ENCODE data around the gene PIK3IP1. TPM values are rescaled to one million over a fixed set of nuclear protein-coding genes. Genes with fewer than 3 reads are reported as not detected.

PIK3IP1 gene
- total and polyA plus RNA-seq, 10 of the 15 experiments (the other 5 are each of a cell fraction or from before 2014, with no cell fraction given) = 0.77 to 6.5 (median 3.0) TPM

GRCh38 chr22:31246687-31247086 lies 45.6 kb downstream of the PIK3IP1 start:
- intact Hi-C loops (cut with micrococcal nuclease; ENCODE audit: unreplicated experiment) = no loop called here
- WGBS (ENCODE audit: insufficient coverage, insufficient replicate concordance, low lambda C conversion rate, missing lambda C conversion rate) = 31% methylated on average over 1 of the region's 2 CpGs
- Histone ChIP-seq H3K36me3 (ENCODE audit: control insufficient read depth in 2 of 2, insufficient read depth in 2 of 2, low read length in 1 of 2) (peaks cover 7 to 17% of the 10 kb centered on the region in 2 experiments; a peak in 3 of 4 replicates), H2AFZ (ENCODE audit: control insufficient read depth, low read depth, low read length) (no peak overlapping the region), H3K27me3 (replicated peaks in 1 of 2; ENCODE audit: control insufficient read depth in 2 of 2, insufficient read depth in 2 of 2, low read length in 1 of 2) (no peaks in the 10 kb centered on the region), H3K4me2 (ENCODE audit: control insufficient read depth, insufficient read depth) (no peak overlapping the region), H3K9me3 (replicated peaks; ENCODE audit: control insufficient read depth, insufficient read depth, low read length) (no peaks in the 10 kb centered on the region), H3K9ac (ENCODE audit: control insufficient read depth, insufficient read depth, low read length) (no peak overlapping the region), H3K4me3 (no peak overlapping the region), H3K4me1 (ENCODE audit: control insufficient read depth, insufficient read depth, low read length) (no peaks in the 10 kb centered on the region), H4K20me1 (ENCODE audit: control insufficient read depth, insufficient read depth) (no peaks in the 10 kb centered on the region; the same call in 1 of the 2 replicates), H3K79me2 (ENCODE audit: control insufficient read depth, insufficient read depth, low read length) (no peaks in the 10 kb centered on the region; the same call in none of the 2 replicates), H3K27ac (ENCODE audit: control insufficient read depth, insufficient read depth) (no peak overlapping the region)
- ChIA-PET SMC1A (ENCODE audit: uncharacterized antibody, unreplicated experiment) (interaction anchor here (1.7 kb wide), 1 partner anchor 10 kb away, joined by 4 read pairs; no protein-coding TSS in a partner anchor), POLR2A (interaction anchor here (0.5 to 0.7 kb wide), 2 partner anchors 11 to 25 kb away, joined by 3 to 5 read pairs; no protein-coding TSS in a partner anchor), RAD21 (ENCODE audit: unreplicated experiment) (no interaction called here), CTCF (interaction anchor here (3.0 kb wide), 1 partner anchor 26 kb away, joined by 12 read pairs; no protein-coding TSS in a partner anchor)
- BruUV-seq (replicated peaks) = no TSS peak
- ATAC-seq (no peak), FAIRE-seq (no peak), DNase-seq (ENCODE audit: low read depth, low spot score) (no peak)
- in situ Hi-C loops (cut with MboI) = no loop called here
- TF ChIP-seq NBN (IDR thresholded peaks at IDR 0.05) (no peak), E4F1 (IDR thresholded peaks at IDR 0.05; ENCODE audit: borderline replicate concordance, partially characterized antibody) (no peak), BCLAF1 (IDR thresholded peaks at IDR 0.05) (no peak), CHD2 (IDR thresholded peaks at IDR 0.05; ENCODE audit: borderline replicate concordance, low read depth, low read length) (no peak), POLR2AphosphoS5 (IDR thresholded peaks at IDR 0.05; ENCODE audit: low read length) (no peak), ZBTB4 (CRISPR knock-in tag; IDR thresholded peaks at IDR 0.05) (no peak), HDAC2 (IDR thresholded peaks at IDR 0.05) (no peak), CUX1 (IDR thresholded peaks at IDR 0.05; ENCODE audit: insufficient replicate concordance, low read depth, low read length) (no peak)

All from GM12878 (cell line).